Thoracic aorta (tissue), 2 donors: ENCODE data around the gene MAN1B1. TPM values are rescaled to one million over a fixed set of nuclear protein-coding genes. Genes with fewer than 3 reads are reported as not detected.

Source experiments
- ATAC-seq: fragments of 150-250 bp; one replicate; pipeline ENCODE4 v1.8.0; 2017; ENCODE audit warnings: low read depth; ENCODE audit not compliant: insufficient number of reproducible peaks, low FRiP score
- DNase-seq: peaks from one replicate; pipeline ENCODE4 v3.0.0-alpha.2; 2020; ENCODE audit warnings: low spot score
- H3K27ac ChIP-seq, 2 donors: fragments of 200-600 bp; sonication (generic); 1 replicate in 1 of 2; 2 replicates in 1 of 2; pipeline ENCODE4 v1.5.1; 2016; ENCODE audit warnings: mild to moderate bottlenecking in 2 of 2, moderate library complexity in 2 of 2
- H3K27me3 ChIP-seq: fragments of 200-600 bp; sonication (generic); replicated peaks from 2 replicates; pipeline ENCODE4 v1.6.0; 2016; ENCODE audit warnings: mild to moderate bottlenecking; ENCODE audit not compliant: insufficient read depth
- H3K36me3 ChIP-seq: fragments of 200-600 bp; sonication (generic); one replicate; pipeline ENCODE4 v1.5.1; 2016
- H3K4me1 ChIP-seq, 2 donors: fragments of 200-600 bp; sonication (generic); 1 replicate in 1 of 2; 2 replicates in 1 of 2; pipeline versions ENCODE4 v1.5.1 to v1.6.0; 2016; ENCODE audit warnings: low read depth in 2 of 2, mild to moderate bottlenecking in 1 of 2; ENCODE audit not compliant: control insufficient read depth in 1 of 2
- H3K4me3 ChIP-seq: fragments of 200-600 bp; sonication (generic); 2 replicates; pipeline ENCODE4 v1.5.1; 2016; ENCODE audit warnings: mild to moderate bottlenecking
- H3K9me3 ChIP-seq: fragments of 200-600 bp; sonication (generic); 2 replicates; pipeline ENCODE4 v1.5.1; 2016
- total RNA-seq, 2 donors: library from RNA; depleted of rRNA; stranded (reverse); fragments of >200 nt; gene quantifications; one replicate each; pipeline versions ENCODE4 v1.1.0 to v1.2.3, GENCODE V29; 2016
- TF ChIP-seq, protein P1 (sequence below): fragments of 200-600 bp; sonication (generic); IDR thresholded peaks from one replicate; pipeline ENCODE4 v1.5.1; 2019; ENCODE audit warnings: antibody characterized with exemption

MAN1B1 gene
- total RNA-seq, 2 donors from 2014 or later, result 32.9 to 52.9 TPM

DNA sequence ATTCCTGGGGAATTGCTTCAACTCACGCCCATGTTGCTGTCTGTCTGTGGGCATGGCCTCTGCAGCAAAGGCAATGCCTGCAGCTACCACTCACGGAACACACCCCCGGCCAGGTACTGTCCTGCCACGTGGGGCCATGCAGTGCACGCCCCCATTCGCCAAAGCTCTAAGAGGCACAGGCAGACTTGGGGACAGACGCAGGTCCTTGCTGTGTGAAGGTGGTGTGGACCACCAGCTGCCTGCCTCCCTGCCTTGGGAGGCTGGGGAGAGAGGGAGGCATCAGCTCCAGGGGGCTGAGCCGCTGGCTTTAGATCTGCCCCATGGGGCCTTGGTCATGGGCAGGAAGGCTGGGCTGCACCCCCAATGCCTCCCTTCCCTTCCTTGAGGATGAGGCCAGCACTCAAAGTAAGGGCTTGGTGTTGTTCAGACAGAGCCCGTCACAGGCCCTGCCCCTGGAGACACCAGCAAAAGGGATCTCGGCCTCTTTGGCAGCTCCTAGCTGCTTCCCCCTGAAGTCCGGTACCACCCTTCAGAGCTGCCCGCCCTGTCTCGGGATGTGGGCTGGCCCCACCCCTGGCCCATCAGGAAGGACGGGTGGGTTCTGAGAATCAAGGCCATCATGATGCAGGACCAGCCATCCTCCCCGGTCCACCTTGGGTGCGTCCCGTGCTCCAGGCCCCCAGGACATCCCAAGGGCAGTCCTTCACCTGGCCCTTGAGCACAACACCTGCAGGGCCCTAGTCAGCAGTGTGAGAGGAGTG lies 54.4 kb downstream of the MAN1B1 start:
- Histone ChIP-seq H3K9me3 (no peaks in the 10 kb centered on the region), H3K36me3 (no peaks in the 10 kb centered on the region), H3K27me3 (peaks cover 20% of the 10 kb centered on the region), H3K27ac (no peak overlapping the region), H3K4me3 (no peak overlapping the region), H3K4me1 (peaks cover 0 to 3% of the 10 kb centered on the region in 2 donors)
- no peak for DNase-seq
- no peak for ATAC-seq
- TF ChIP-seq, protein P1, sequence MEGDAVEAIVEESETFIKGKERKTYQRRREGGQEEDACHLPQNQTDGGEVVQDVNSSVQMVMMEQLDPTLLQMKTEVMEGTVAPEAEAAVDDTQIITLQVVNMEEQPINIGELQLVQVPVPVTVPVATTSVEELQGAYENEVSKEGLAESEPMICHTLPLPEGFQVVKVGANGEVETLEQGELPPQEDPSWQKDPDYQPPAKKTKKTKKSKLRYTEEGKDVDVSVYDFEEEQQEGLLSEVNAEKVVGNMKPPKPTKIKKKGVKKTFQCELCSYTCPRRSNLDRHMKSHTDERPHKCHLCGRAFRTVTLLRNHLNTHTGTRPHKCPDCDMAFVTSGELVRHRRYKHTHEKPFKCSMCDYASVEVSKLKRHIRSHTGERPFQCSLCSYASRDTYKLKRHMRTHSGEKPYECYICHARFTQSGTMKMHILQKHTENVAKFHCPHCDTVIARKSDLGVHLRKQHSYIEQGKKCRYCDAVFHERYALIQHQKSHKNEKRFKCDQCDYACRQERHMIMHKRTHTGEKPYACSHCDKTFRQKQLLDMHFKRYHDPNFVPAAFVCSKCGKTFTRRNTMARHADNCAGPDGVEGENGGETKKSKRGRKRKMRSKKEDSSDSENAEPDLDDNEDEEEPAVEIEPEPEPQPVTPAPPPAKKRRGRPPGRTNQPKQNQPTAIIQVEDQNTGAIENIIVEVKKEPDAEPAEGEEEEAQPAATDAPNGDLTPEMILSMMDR, result no peak

DNA sequence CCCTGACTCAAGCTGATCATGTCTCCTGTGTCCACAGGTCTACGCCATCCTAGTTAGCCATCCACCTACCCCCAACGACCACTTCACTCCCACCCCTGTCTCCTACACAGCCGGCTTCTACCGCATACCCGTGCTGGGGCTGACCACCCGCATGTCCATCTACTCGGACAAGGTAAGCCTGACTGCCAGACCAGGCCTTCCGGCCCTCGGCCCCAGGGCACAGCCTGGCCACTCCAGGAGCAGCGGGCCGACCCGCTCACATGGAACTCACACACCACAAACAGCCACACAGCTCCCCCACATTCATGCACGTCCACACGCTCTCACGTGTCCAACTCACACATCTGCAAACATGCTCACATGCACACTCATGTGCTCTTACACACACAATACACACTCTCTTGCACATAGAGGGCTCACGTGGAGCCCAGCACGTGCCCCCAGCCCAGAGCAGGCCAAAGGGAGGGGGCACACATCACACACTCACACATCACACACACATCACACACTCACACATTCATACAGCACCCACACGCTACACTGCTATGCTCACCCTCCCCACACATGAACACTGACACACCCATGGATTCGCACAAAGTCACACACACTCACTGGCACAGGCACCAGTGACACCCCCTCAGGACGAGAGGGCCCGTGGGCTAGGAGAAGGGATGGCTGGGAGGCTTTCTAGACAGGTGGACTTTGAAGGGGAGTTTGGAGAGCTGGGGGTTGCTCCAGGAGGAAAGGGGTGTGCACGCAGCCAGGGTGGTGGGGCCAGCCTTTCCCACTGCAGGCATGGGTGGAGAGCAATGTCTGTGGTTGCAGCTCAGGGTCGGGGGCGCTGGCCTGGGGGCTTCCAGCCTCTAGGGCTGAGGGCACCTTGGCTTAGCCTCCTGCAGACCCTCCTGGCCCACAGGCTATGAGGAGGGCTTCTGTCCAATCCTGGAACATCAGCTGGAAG lies 55.5 kb downstream of the MAN1B1 start:
- no peak for ATAC-seq
- no peaks in the 10 kb centered on the region for H3K36me3 ChIP-seq
- no peak overlapping the region for H3K4me3 ChIP-seq
- H3K27ac ChIP-seq, result no peak overlapping the region
- no peaks in the 10 kb centered on the region for H3K9me3 ChIP-seq
- TF ChIP-seq, protein P1, result no peak
- peaks cover 0 to 3% of the 10 kb centered on the region in 2 donors for H3K4me1 ChIP-seq
- H3K27me3 ChIP-seq, result peaks cover 20% of the 10 kb centered on the region
- no peak for DNase-seq

DNA sequence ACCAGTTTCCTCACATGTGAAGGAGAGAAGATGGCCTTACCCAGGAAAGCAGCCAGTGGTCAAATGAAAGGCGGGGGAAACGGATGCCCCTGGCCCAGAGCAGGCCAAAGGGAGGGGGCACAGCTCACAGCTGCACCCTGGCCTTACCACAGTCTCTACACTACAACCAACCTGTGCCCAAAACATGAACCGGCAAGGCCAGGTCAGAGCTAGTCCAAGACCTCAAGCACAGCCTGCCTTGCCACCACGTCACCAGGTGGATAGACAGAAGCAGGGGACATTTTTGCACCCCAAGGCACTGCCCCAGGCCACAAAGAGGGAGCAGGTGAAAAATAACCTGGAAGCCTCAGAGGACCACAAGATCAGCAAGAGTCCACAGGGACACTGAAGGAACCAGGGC lies 56.7 kb downstream of the MAN1B1 start:
- Histone ChIP-seq H3K27me3 (peaks cover 10% of the 10 kb centered on the region), H3K9me3 (no peaks in the 10 kb centered on the region), H3K4me1 (peaks cover 0 to 3% of the 10 kb centered on the region in 2 donors), H3K4me3 (no peak overlapping the region), H3K36me3 (no peaks in the 10 kb centered on the region), H3K27ac (no peak overlapping the region)
- ATAC-seq (no peak), DNase-seq (no peak)
- TF ChIP-seq, protein P1, result no peak

DNA sequence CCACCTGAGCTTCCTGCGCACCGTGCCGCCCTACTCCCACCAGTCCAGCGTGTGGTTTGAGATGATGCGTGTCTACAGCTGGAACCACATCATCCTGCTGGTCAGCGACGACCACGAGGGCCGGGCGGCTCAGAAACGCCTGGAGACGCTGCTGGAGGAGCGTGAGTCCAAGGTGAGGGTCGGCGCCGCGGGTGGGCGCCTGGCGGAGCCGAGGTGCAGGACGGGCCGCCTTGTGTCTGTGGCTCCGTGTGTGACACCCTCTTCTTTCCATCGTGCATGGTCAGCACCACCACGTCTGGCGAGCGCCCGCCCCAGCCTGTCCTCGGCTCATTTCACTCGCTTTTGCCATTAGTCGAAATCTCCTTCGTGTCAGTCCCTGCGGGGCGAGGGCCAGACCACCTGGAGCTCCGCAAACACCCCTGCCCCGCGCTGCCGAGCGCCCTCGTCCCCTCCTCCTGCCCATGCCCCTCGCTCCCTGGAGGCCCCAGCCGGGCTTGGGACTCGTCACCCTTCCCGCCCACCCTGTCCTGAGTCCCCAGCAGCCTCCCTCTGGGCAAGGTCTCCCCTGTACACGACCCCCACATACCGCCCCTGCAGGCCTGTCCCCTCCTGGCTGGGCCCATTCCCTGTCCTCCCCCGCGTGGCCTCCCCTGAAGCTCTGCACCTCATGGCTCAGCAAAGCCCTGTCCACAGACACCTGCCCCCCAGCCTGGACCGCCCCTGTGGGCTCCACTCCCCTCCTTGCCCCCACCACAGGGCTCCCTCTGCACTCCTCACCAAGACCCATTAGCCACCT lies 59.1 kb downstream of the MAN1B1 start:
- no peaks in the 10 kb centered on the region for H3K9me3 ChIP-seq
- no peak overlapping the region for H3K27ac ChIP-seq
- no peak for ATAC-seq
- H3K4me1 ChIP-seq, result no peaks in the 10 kb centered on the region
- DNase-seq, result no peak
- no peak overlapping the region for H3K4me3 ChIP-seq
- H3K27me3 ChIP-seq, result peaks cover under 1% of the 10 kb centered on the region
- TF ChIP-seq, protein P1, result no peak
- no peaks in the 10 kb centered on the region for H3K36me3 ChIP-seq
